NT2/D1 (cell line): ENCODE measurements around the gene ZNF516.

Source experiments
- SUZ12 ChIP-seq: IDR thresholded peaks from 2 replicates; pipeline ENCODE4 v1.6.1; 2011; ENCODE audit not compliant: insufficient read length, insufficient read depth; ENCODE audit errors: extremely low read depth
- ZNF274 ChIP-seq: IDR thresholded peaks from 2 replicates; pipeline ENCODE4 v1.6.1; 2011; ENCODE audit warnings: mild to moderate bottlenecking, low read depth, low read length

DNA sequence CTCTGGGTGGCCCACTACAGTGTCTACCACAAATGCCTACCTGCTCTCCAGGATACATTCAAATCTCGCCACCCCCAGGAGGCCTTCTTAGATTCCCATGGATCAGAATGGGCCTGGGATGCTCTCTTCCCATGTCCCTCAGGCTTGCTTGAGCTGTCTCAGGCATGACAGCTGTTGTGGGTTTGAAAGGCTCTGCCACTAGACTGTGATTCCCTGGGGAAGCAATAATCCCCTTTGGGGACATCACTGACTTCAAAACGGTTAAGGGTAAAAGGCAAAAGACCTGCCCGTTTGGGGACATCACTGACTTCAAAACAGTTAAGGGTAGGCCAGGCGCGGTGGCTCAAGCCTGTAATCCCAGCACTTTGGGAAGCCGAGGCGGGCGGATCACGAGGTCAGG lies 35.8 kb upstream of the ZNF516 start:
- TF ChIP-seq SUZ12 (no peak), ZNF274 (no peak)
